Panc1 (cell line): ENCODE data around the gene TMED4. TPM values are rescaled to one million over a fixed set of nuclear protein-coding genes. Genes with fewer than 3 reads are reported as not detected.
"Not testable (repeated sequence)": the region's sequence is repeated elsewhere in the genome, so short reads cannot be mapped to it uniquely, and the experiment has no call there.

ENCODE experiments used
- ATAC-seq: fragments of 200-7000 bp; cut with Tn5 transposase; 2 replicates; pipeline ENCODE4 v1.9.1; 2020; ENCODE audit warnings: mild to moderate bottlenecking, moderate library complexity
- BruUV-seq: library from RNA; stranded (reverse); fragments of 400-500 nt; replicated peaks from 2 replicates; lab custom pipeline; 2021; lab: Mats Ljungman, UMichigan
- CTCF ChIA-PET: fragments of 300-600 bp; sonication (Branson Sonifier 250); formaldehyde crosslinking; loops from one replicate; lab custom pipeline; 2022; ENCODE audit warnings: antibody characterized with exemption; lab: Charles Lee
- POLR2A ChIA-PET: fragments of 300-600 bp; sonication (Branson Sonifier 250); formaldehyde crosslinking; loops from one replicate; lab custom pipeline; 2022; ENCODE audit warnings: antibody characterized with exemption; lab: Charles Lee
- DNase-seq: peaks from one replicate; pipeline ENCODE4 v3.0.0-alpha.2; 2010; ENCODE audit warnings: low read depth, low spot score
- H3K27ac ChIP-seq: 2 replicates; pipeline ENCODE4 v1.5.1; 2011; ENCODE audit warnings: mild to moderate bottlenecking, low read length, inconsistent platforms
- H3K27me3 ChIP-seq: fragments of 200-500 bp; sonication (Bioruptor generic); 2 replicates; pipeline ENCODE4 v1.6.0; 2014; ENCODE audit warnings: low read length, inconsistent platforms; ENCODE audit not compliant: control insufficient read depth, insufficient read depth
- H3K36me3 ChIP-seq: fragments of 200-500 bp; sonication (Bioruptor generic); 2 replicates; pipeline ENCODE4 v1.5.1; 2014; ENCODE audit warnings: inconsistent platforms, mild to moderate bottlenecking, low read length, moderate library complexity; ENCODE audit not compliant: control insufficient read depth, insufficient read depth
- H3K4me1 ChIP-seq: 2 replicates; pipeline ENCODE4 v1.5.1; 2011; ENCODE audit warnings: inconsistent platforms, mild to moderate bottlenecking, low read length, moderate library complexity; ENCODE audit not compliant: control insufficient read depth, insufficient read depth
- H3K4me3 ChIP-seq, 2 experiments: 2 replicates each; pipeline ENCODE4 v1.5.1; 2011 to 2012; ENCODE audit warnings: low read depth in 2 of 2, low read length in 2 of 2, mild to moderate bottlenecking in 2 of 2, inconsistent platforms in 1 of 2, moderate library complexity in 1 of 2
- H3K9me3 ChIP-seq: fragments of 200-500 bp; sonication (Bioruptor generic); 2 replicates; pipeline ENCODE4 v1.5.1; 2014; ENCODE audit warnings: low read depth, mild to moderate bottlenecking, inconsistent platforms, low read length, moderate library complexity; ENCODE audit not compliant: control insufficient read depth, insufficient read depth
- CTCF ChIP-seq: fragments of 450-650 bp; IDR thresholded peaks from 2 replicates; pipeline ENCODE4 v1.5.1; 2017; ENCODE audit warnings: mild to moderate bottlenecking
- POLR2AphosphoS5 ChIP-seq: IDR thresholded peaks from 2 replicates; pipeline ENCODE4 v1.6.1; 2012; ENCODE audit warnings: mild to moderate bottlenecking, low read depth, low read length, moderate library complexity
- REST ChIP-seq, 2 experiments: IDR thresholded peaks; 2 replicates each; pipeline ENCODE4 v1.6.1; 2011 to 2012; ENCODE audit warnings: low read depth in 2 of 2, control low read depth in 1 of 2, low read length in 1 of 2, mild to moderate bottlenecking in 1 of 2, moderate library complexity in 1 of 2; ENCODE audit not compliant: insufficient read depth in 1 of 2
- SIN3A ChIP-seq: IDR thresholded peaks from 2 replicates; pipeline ENCODE4 v1.6.1; 2012; ENCODE audit warnings: low read depth, mild to moderate bottlenecking, low read length, moderate library complexity, borderline replicate concordance; ENCODE audit not compliant: insufficient read depth
- TCF7L2 ChIP-seq: IDR thresholded peaks from 2 replicates; pipeline ENCODE4 v1.6.1; 2011; ENCODE audit warnings: mild to moderate bottlenecking, low read depth, low read length, inconsistent platforms
- in situ Hi-C: cut with HindIII; loops from 2 replicates; pipeline ENCODE4 v1.10.0; 2016; ENCODE audit warnings: low sequenced_read_pairs, low pct_unique_long_range_greater_than_20kb
- intact Hi-C: fragments of 100-400 bp; cut with micrococcal nuclease; formaldehyde crosslinking; loops from one replicate; pipeline ENCODE4 v1.10.0; 2022; ENCODE audit not compliant: unreplicated experiment
- total RNA-seq: library from RNA; stranded (reverse); gene quantifications from one replicate; pipeline ENCODE4 v1.2.1, GENCODE V29; 2021; ENCODE audit not compliant: unreplicated experiment

TMED4 gene
- total RNA-seq, 1 experiment from 2014 or later = 123 TPM

- Histone ChIP-seq H3K4me1 (0 out of 2 replicates have a peak, but pooled peaks cover 5% of the 10 kb centered on the region), H3K36me3 (no peaks in the 10 kb centered on the region), H3K4me3 (no peak overlapping the region), H3K27ac (no peak overlapping the region), H3K27me3 (no peaks in the 10 kb centered on the region), H3K9me3 (no peaks in the 10 kb centered on the region)
- BruUV-seq = no TSS peak
- no peak for DNase-seq
- ATAC-seq = no peak
- intact Hi-C loops = no loop called here
- ChIA-PET POLR2A (no interaction called here), CTCF (no interaction called here)
- in situ Hi-C loops = no loop called here
- TF ChIP-seq CTCF (no peak), REST (IDR thresholded peaks at IDR 0.05; ENCODE audit: insufficient read depth in 1 of 2, low read depth in 2 of 2, low read length in 1 of 2) (no peak), TCF7L2 (no peak), SIN3A (no peak), POLR2AphosphoS5 (no peak)
Measured at GRCh38 chr7:44599222-44599621, 17.2 kb upstream of the TMED4 start.

GRCh38 chr7:44597181-44597580 lies 15.2 kb upstream of the TMED4 start:
- CTCF ChIA-PET, H3K9me3 ChIP-seq, H3K27ac ChIP-seq, in situ Hi-C loops, H3K4me1 ChIP-seq, DNase-seq, H3K36me3 ChIP-seq, H3K4me3 ChIP-seq, BruUV-seq, ATAC-seq, H3K27me3 ChIP-seq, intact Hi-C loops: not testable (repeated sequence)
- POLR2A ChIA-PET = interaction anchor here (0.7 kb wide), 1 partner anchor 22 kb away, joined by 4 read pairs; no protein-coding TSS in a partner anchor

- Histone ChIP-seq H3K9me3 (no peaks in the 10 kb centered on the region), H3K27ac (peak overlapping the region; percentile 7; the same call in 1 of the 2 replicates), H3K4me3 (no peak overlapping the region), H3K4me1 (0 out of 2 replicates have a peak, but pooled peaks cover 5% of the 10 kb centered on the region), H3K27me3 (no peaks in the 10 kb centered on the region), H3K36me3 (no peaks in the 10 kb centered on the region)
- ATAC-seq (peak; percentile 86), DNase-seq (no peak)
- intact Hi-C loops = no loop called here
- ChIA-PET POLR2A (interaction anchor here (0.5 kb wide), 1 partner anchor 109 kb away, joined by 7 read pairs; no protein-coding TSS in a partner anchor), CTCF (interaction anchor here (0.7 kb wide), 1 partner anchor 22 kb away, joined by 7 read pairs; no protein-coding TSS in a partner anchor)
- BruUV-seq = no TSS peak
- in situ Hi-C loops = no loop called here
- TF ChIP-seq TCF7L2 (no peak), POLR2AphosphoS5 (no peak), CTCF (no peak)
Measured at GRCh38 chr7:44595934-44596635, 14.1 kb upstream of the TMED4 start.
